CD4-positive, alpha-beta memory T cell (primary cell): ENCODE measurements around the gene ESYT2. TPM values are rescaled to one million over a fixed set of nuclear protein-coding genes. Genes with fewer than 3 reads are reported as not detected.

ENCODE experiments used
- CTCF ChIA-PET: fragments of 350-600 bp; sonication (Branson Sonifier 250); formaldehyde crosslinking; loops from one replicate; lab custom pipeline; 2021; ENCODE audit warnings: inconsistent platforms; ENCODE audit not compliant: partially characterized antibody; lab: Charles Lee
- POLR2A ChIA-PET: fragments of 350-600 bp; sonication (Branson Sonifier 250); formaldehyde crosslinking; loops from one replicate; lab custom pipeline; 2021; ENCODE audit not compliant: partially characterized antibody; lab: Charles Lee
- DNase-seq, 5 donors: peaks; one replicate each; pipeline versions ENCODE4 v3.0.0 to v3.0.0-alpha.2; 2020 to 2022; ENCODE audit warnings: mixed read lengths in 1 of 5
- H3K27ac ChIP-seq: one replicate; pipeline ENCODE4 v1.7.0; 2013; ENCODE audit warnings: low read depth, low read length
- H3K27me3 ChIP-seq: 2 replicates; pipeline ENCODE4 v1.7.0; 2013; ENCODE audit warnings: mild to moderate bottlenecking, low read length, moderate library complexity; ENCODE audit not compliant: insufficient read depth
- H3K36me3 ChIP-seq: 2 replicates; pipeline ENCODE4 v1.7.0; 2013; ENCODE audit warnings: mild to moderate bottlenecking, low read length, moderate library complexity; ENCODE audit not compliant: insufficient read depth
- H3K4me1 ChIP-seq: 2 replicates; pipeline ENCODE4 v1.7.0; 2013; ENCODE audit warnings: mild to moderate bottlenecking, low read length, moderate library complexity; ENCODE audit not compliant: insufficient read depth
- H3K4me3 ChIP-seq, 2 donors: one replicate each; pipeline ENCODE4 v1.7.0; 2013; ENCODE audit warnings: low read length in 2 of 2, mild to moderate bottlenecking in 1 of 2
- H3K9me3 ChIP-seq, 2 donors: one replicate each; pipeline ENCODE4 v1.7.0; 2013; ENCODE audit warnings: low read length in 2 of 2, control low read depth in 1 of 2; ENCODE audit not compliant: control insufficient read depth in 1 of 2
- H3K27ac Mint-ChIP-seq, 7 donors: one replicate each; pipeline ENCODE4 v1.8.0; 2020 to 2021; ENCODE audit warnings: mixed read lengths in 7 of 7, mild to moderate bottlenecking in 6 of 7, inconsistent platforms in 3 of 7, moderate library complexity in 3 of 7
- H3K27me3 Mint-ChIP-seq, 2 donors: one replicate each; pipeline ENCODE4 v1.8.0; 2020 to 2021; ENCODE audit warnings: mixed read lengths in 2 of 2
- H3K36me3 Mint-ChIP-seq, 2 donors: one replicate each; pipeline ENCODE4 v1.8.0; 2020 to 2021; ENCODE audit warnings: mixed read lengths in 2 of 2, inconsistent platforms in 1 of 2, mild to moderate bottlenecking in 1 of 2
- H3K4me1 Mint-ChIP-seq, 4 donors: one replicate each; pipeline ENCODE4 v1.8.0; 2020 to 2021; ENCODE audit warnings: mixed read lengths in 4 of 4, mild to moderate bottlenecking in 1 of 4
- H3K4me3 Mint-ChIP-seq, 8 donors: one replicate each; pipeline ENCODE4 v1.8.0; 2020 to 2021; ENCODE audit warnings: mixed read lengths in 8 of 8, mild to moderate bottlenecking in 7 of 8, moderate library complexity in 6 of 8, inconsistent platforms in 3 of 8
- H3K9me3 Mint-ChIP-seq, 8 donors: one replicate each; pipeline ENCODE4 v1.8.0; 2020 to 2021; ENCODE audit warnings: mixed read lengths in 8 of 8, mild to moderate bottlenecking in 5 of 8, inconsistent platforms in 3 of 8, moderate library complexity in 1 of 8
- intact Hi-C: fragments of 100-400 bp; cut with micrococcal nuclease; formaldehyde crosslinking; loops from one replicate; pipeline ENCODE4 v1.15.1; 2023
- polyA plus RNA-seq, 2 donors: library from polyadenylated mRNA; unstranded; fragments of 300-500 nt; fragmentation: Illumina TruSeq; gene quantifications; one replicate each; pipeline ENCODE4 v1.2.3, GENCODE V29; 2021
- total RNA-seq, 2 experiments: library from RNA; stranded (reverse); gene quantifications; one replicate each; pipeline ENCODE4 v1.2.3, GENCODE V29; 2021

Gene ESYT2
- total and polyA plus RNA-seq, 4 experiments from 2014 or later: 52.3 to 116 (median 106) TPM

GRCh38 chr7:158854681-158855081 lies 25.4 kb upstream of the ESYT2 start:
- no peak for DNase-seq
- H3K27me3 ChIP-seq: no peaks in the 10 kb centered on the region
- peaks cover 0 to 4% of the 10 kb centered on the region in 2 donors for H3K36me3 Mint-ChIP-seq
- no peaks in the 10 kb centered on the region for H3K27me3 Mint-ChIP-seq
- H3K4me3 ChIP-seq: no peak overlapping the region
- H3K36me3 ChIP-seq: no peaks in the 10 kb centered on the region
- ChIA-PET POLR2A (interaction anchor here (3.1 kb wide), 1 partner anchor 25 kb away, joined by 16 read pairs; the partner anchor contains the start of gene ESYT2), CTCF (no interaction called here)
- peaks cover 19% of the 10 kb centered on the region for H3K4me1 ChIP-seq
- peak overlapping the region in 6 of 8 donors; percentile 54 to 70 (median 58) for H3K4me3 Mint-ChIP-seq
- intact Hi-C loops: no loop called here
- H3K27ac ChIP-seq: no peak overlapping the region
- H3K4me1 Mint-ChIP-seq: peaks cover 13 to 26% (median 19%) of the 10 kb centered on the region in 4 donors
- H3K9me3 Mint-ChIP-seq: no peaks in the 10 kb centered on the region
- H3K9me3 ChIP-seq: no peaks in the 10 kb centered on the region
- H3K27ac Mint-ChIP-seq: peak overlapping the region in 2 of 7 donors; percentile 17 to 76

DNA sequence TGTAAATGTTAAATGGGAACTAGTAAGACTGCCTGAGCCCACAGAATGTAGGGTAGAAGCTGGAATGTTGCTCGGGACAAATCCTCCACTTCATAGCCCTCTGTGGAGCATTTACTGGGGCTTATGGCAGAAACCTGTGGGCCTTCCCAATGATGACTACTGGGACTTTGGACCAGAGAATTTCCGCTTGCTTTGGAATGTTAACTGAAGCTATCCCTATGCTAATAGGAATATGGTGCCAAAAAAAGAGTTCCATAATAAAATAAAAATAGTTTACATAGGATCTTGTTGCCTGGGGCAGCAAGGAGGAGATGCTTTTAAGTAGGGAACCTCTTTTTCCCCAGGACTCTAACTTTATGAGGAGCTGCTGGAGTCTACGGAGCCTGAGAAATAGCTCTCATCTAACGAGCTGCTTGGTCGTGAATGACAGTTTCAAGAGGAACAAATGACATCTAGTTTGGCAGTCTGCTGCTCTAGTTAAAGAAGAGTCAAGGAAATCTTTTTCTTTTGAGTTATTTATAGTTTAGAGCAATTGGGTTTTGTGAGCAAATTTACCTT lies 21.3 kb upstream of the ESYT2 start:
- intact Hi-C loops: no loop called here
- Mint-ChIP-seq H3K27ac (no peak overlapping the region), H3K4me1 (peaks cover 14 to 26% (median 20%) of the 10 kb centered on the region in 4 donors), H3K36me3 (no peaks in the 10 kb centered on the region), H3K27me3 (no peaks in the 10 kb centered on the region), H3K9me3 (no peaks in the 10 kb centered on the region), H3K4me3 (no peak overlapping the region)
- H3K9me3 ChIP-seq: no peaks in the 10 kb centered on the region
- ChIA-PET POLR2A (no interaction called here), CTCF (interaction anchor here (1.3 kb wide), 1 partner anchor 126 kb away, joined by 3 read pairs; no protein-coding TSS in a partner anchor)
- peaks cover 17% of the 10 kb centered on the region for H3K4me1 ChIP-seq
- no peak overlapping the region for H3K4me3 ChIP-seq
- DNase-seq: no peak
- H3K27me3 ChIP-seq: no peaks in the 10 kb centered on the region
- H3K36me3 ChIP-seq: no peaks in the 10 kb centered on the region
- no peak overlapping the region for H3K27ac ChIP-seq

GRCh38 chr7:158849768-158850544 lies 20.6 kb upstream of the ESYT2 start:
- H3K36me3 ChIP-seq: no peaks in the 10 kb centered on the region
- CTCF ChIA-PET: interaction anchor here (1.3 to 1.6 kb wide), 2 partner anchors 26 to 127 kb away, joined by 3 to 4 read pairs; no protein-coding TSS in a partner anchor
- H3K4me1 ChIP-seq: peaks cover 15% of the 10 kb centered on the region
- H3K4me3 ChIP-seq: no peak overlapping the region
- Mint-ChIP-seq H3K9me3 (no peaks in the 10 kb centered on the region), H3K27me3 (no peaks in the 10 kb centered on the region), H3K36me3 (no peaks in the 10 kb centered on the region), H3K4me3 (no peak overlapping the region), H3K27ac (no peak overlapping the region), H3K4me1 (peaks cover 14 to 29% (median 19%) of the 10 kb centered on the region in 4 donors)
- POLR2A ChIA-PET: no interaction called here
- intact Hi-C loops: no loop called here
- no peak for DNase-seq
- H3K9me3 ChIP-seq: no peaks in the 10 kb centered on the region
- no peak overlapping the region for H3K27ac ChIP-seq
- no peaks in the 10 kb centered on the region for H3K27me3 ChIP-seq

DNA sequence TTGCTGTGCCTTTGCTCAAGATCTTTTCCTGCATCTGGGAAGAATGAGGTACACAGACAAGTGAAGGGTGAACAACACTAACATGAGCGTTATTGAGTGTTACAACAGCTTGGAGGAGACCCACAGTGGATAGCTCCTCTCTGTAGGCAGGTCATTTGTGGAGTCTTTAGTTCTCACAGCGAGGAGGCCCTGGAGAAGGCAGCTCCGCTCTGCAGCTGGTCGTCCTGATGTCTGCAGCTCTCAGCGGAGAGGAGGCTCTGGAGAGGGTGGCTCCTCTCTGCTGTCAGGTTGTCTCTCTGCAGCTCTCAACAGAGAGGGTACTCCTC lies 20.1 kb upstream of the ESYT2 start:
- intact Hi-C loops: no loop called here
- Mint-ChIP-seq H3K4me3 (peak overlapping the region in 2 of 8 donors; percentile 2 to 21), H3K27me3 (no peaks in the 10 kb centered on the region), H3K4me1 (peaks cover 14 to 32% (median 19%) of the 10 kb centered on the region in 4 donors), H3K27ac (peak overlapping the region in 4 of 7 donors; percentile 24 to 53 (median 34)), H3K9me3 (no peaks in the 10 kb centered on the region), H3K36me3 (no peaks in the 10 kb centered on the region)
- H3K27ac ChIP-seq: no peak overlapping the region
- H3K4me3 ChIP-seq: no peak overlapping the region
- ChIA-PET CTCF (interaction anchor here (1.6 kb wide), 1 partner anchor 25 kb away, joined by 4 read pairs; no protein-coding TSS in a partner anchor), POLR2A (interaction anchor here (0.8 kb wide), 1 partner anchor 19 kb away, joined by 3 read pairs; no protein-coding TSS in a partner anchor)
- no peak for DNase-seq
- peaks cover 15% of the 10 kb centered on the region for H3K4me1 ChIP-seq
- H3K9me3 ChIP-seq: no peaks in the 10 kb centered on the region
- H3K36me3 ChIP-seq: no peaks in the 10 kb centered on the region
- H3K27me3 ChIP-seq: no peaks in the 10 kb centered on the region

- peak overlapping the region in 1 of 2 donors; percentile 51 for H3K4me3 ChIP-seq
- peaks cover 19 to 39% (median 26%) of the 10 kb centered on the region in 4 donors for H3K4me1 Mint-ChIP-seq
- intact Hi-C loops: loop anchor here (2.0 kb wide), 1 partner anchor 19 kb away; the partner anchor contains the start of gene ESYT2
These were observed 18.1 kb upstream of the ESYT2 start for GRCh38 chr7:158847451-158847866.

DNA sequence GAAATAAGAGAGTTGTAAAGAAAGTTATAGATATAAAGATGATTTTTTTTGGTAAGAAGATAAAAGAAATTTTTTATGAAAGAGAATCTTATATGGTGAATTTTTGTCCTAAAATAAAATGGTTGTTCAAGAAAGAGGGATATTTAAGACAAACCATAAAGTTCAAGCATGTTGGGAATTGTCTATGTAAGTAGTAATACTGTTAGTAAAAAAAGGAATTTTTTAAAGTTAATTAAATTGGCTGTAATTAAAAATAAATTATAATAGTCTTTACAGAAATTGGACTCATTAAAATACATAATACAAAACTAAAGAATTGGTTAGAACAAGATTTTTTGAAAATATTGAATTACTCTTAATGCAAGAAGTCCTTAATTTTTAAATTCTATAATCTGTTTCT lies 17.0 kb upstream of the ESYT2 start:
- Mint-ChIP-seq H3K27me3 (no peaks in the 10 kb centered on the region), H3K4me3 (no peak overlapping the region), H3K27ac (no peak overlapping the region), H3K4me1 (peaks cover 23 to 42% (median 32%) of the 10 kb centered on the region in 4 donors), H3K36me3 (no peaks in the 10 kb centered on the region), H3K9me3 (no peaks in the 10 kb centered on the region)
- intact Hi-C loops: loop anchor here (2.0 kb wide), 1 partner anchor 18 kb away; the partner anchor contains the start of gene ESYT2
- POLR2A ChIA-PET: interaction anchor here (1.4 to 2.3 kb wide), 5 partner anchors 10 to 34 kb away, joined by 6 to 22 read pairs (median 14); partner anchors contain the start of gene ESYT2
- no peaks in the 10 kb centered on the region for H3K36me3 ChIP-seq
- DNase-seq: no peak
- no peaks in the 10 kb centered on the region for H3K27me3 ChIP-seq
- H3K4me3 ChIP-seq: no peak overlapping the region
- no peaks in the 10 kb centered on the region for H3K9me3 ChIP-seq
- H3K4me1 ChIP-seq: peaks cover 15% of the 10 kb centered on the region
- H3K27ac ChIP-seq: no peak overlapping the region
- CTCF ChIA-PET: interaction anchor here (1.3 to 1.5 kb wide), 2 partner anchors 10 to 14 kb away, joined by 3 to 6 read pairs; partner anchors contain the start of gene DYNC2I1

More at GRCh38 chr7:158847451-158847866, 18.1 kb upstream of the ESYT2 start:
- Histone ChIP-seq H3K27me3 (no peaks in the 10 kb centered on the region), H3K36me3 (no peaks in the 10 kb centered on the region), H3K4me1 (peaks cover 15% of the 10 kb centered on the region), H3K9me3 (no peaks in the 10 kb centered on the region), H3K27ac (peak overlapping the region; percentile 31)
- no peaks in the 10 kb centered on the region for H3K27me3 Mint-ChIP-seq
- H3K9me3 Mint-ChIP-seq: no peaks in the 10 kb centered on the region
- POLR2A ChIA-PET: interaction anchor here (0.9 to 2.3 kb wide), 12 partner anchors 9 to 143 kb away, joined by 3 to 22 read pairs (median 6); partner anchors contain the start of genes DYNC2I1, ESYT2 and NCAPG2
- CTCF ChIA-PET: interaction anchor here (0.7 to 1.5 kb wide), 4 partner anchors 9 to 130 kb away, joined by 3 to 6 read pairs (median 4); partner anchors contain the start of gene DYNC2I1
- H3K36me3 Mint-ChIP-seq: no peaks in the 10 kb centered on the region
- peak in 1 of 5 donors; percentile 46 for DNase-seq
- H3K4me3 Mint-ChIP-seq: peak overlapping the region; percentile 78 to 97 (median 86)
- peak overlapping the region; percentile 68 to 99 (median 98) for H3K27ac Mint-ChIP-seq
